CD4-positive, alpha-beta T cell treated with Interferon gamma for 1 hour (primary cell): ENCODE data around the gene CHRNA9.

Source experiments
- DNase-seq: peaks from one replicate; pipeline ENCODE4 v3.0.0-alpha.2; 2020

The CHRNA9 gene

GRCh38 chr4:40309250-40309774 lies 25.8 kb upstream of the CHRNA9 start:
- DNase-seq, result peak; percentile 87

- no peak for DNase-seq
Observed at GRCh38 chr4:40310225-40310624, 24.9 kb upstream of the CHRNA9 start.

- DNase-seq, result peak; percentile 49
Observed at GRCh38 chr4:40311811-40312346, 23.3 kb upstream of the CHRNA9 start.

- DNase-seq, result no peak
Observed at GRCh38 chr4:40314951-40315350, 20.2 kb upstream of the CHRNA9 start.

- DNase-seq, result peak; percentile 51
Observed at GRCh38 chr4:40316333-40316781, 18.8 kb upstream of the CHRNA9 start.

GRCh38 chr4:40316782-40317635 lies 18.1 kb upstream of the CHRNA9 start:
- DNase-seq, result peak; percentile 79

- no peak for DNase-seq
Observed at GRCh38 chr4:40317916-40318658, 17.0 kb upstream of the CHRNA9 start.

GRCh38 chr4:40321574-40322275 lies 13.4 kb upstream of the CHRNA9 start:
- DNase-seq, result no peak

- DNase-seq, result no peak
Observed at GRCh38 chr4:40322811-40323210, 12.3 kb upstream of the CHRNA9 start.

- no peak for DNase-seq
Observed at GRCh38 chr4:40323866-40324265, 11.3 kb upstream of the CHRNA9 start.

- DNase-seq, result peak; percentile 73
Observed at GRCh38 chr4:40325406-40326019, 9.6 kb upstream of the CHRNA9 start.

GRCh38 chr4:40327340-40327739 lies 7.8 kb upstream of the CHRNA9 start:
- DNase-seq, result peak; percentile 39

GRCh38 chr4:40328383-40328782 lies 6.8 kb upstream of the CHRNA9 start:
- no peak for DNase-seq

- DNase-seq, result no peak
Observed at GRCh38 chr4:40329805-40330204, 5.3 kb upstream of the CHRNA9 start.

- no peak for DNase-seq
Observed at GRCh38 chr4:40330536-40330935, 4.6 kb upstream of the CHRNA9 start.

- no peak for DNase-seq
Observed at GRCh38 chr4:40331101-40331745, 3.9 kb upstream of the CHRNA9 start.

GRCh38 chr4:40331961-40332360 lies 3.2 kb upstream of the CHRNA9 start:
- no peak for DNase-seq

- DNase-seq, result no peak
Observed at GRCh38 chr4:40333921-40334352, 1.2 kb upstream of the CHRNA9 start.

- DNase-seq, result no peak
Observed at GRCh38 chr4:40335525-40335894, 377 bp downstream of the CHRNA9 start.

- DNase-seq, result no peak
Observed at GRCh38 chr4:40337051-40337450, 1.9 kb downstream of the CHRNA9 start.

GRCh38 chr4:40337523-40337922 lies 2.4 kb downstream of the CHRNA9 start:
- no peak for DNase-seq

- DNase-seq, result no peak
Observed at GRCh38 chr4:40340030-40340429, 4.9 kb downstream of the CHRNA9 start.
